Measurements from ENCODE around the gene PLEKHA3. TPM values are rescaled to one million over a fixed set of nuclear protein-coding genes. Genes with fewer than 3 reads are reported as not detected.

PLEKHA3 gene
- total RNA-seq, 1 donor from 2014 or later: 32.2 TPM

- no peak for DNase-seq
- no peak for ATAC-seq (ENCODE audit: poor library complexity)
- intact Hi-C loops (cut with DNase I): no loop called here
Observed at GRCh38 chr2:178477443-178478129, 2.7 kb upstream of the PLEKHA3 start.

GRCh38 chr2:178478130-178478438, 2.2 kb upstream of the PLEKHA3 start:
- no peak for DNase-seq
- no peak for ATAC-seq (ENCODE audit: poor library complexity)
- intact Hi-C loops (cut with DNase I): no loop called here

- ATAC-seq (ENCODE audit: poor library complexity): peak; percentile 87
- intact Hi-C loops (cut with DNase I): no loop called here
- DNase-seq: peak; percentile 94
Observed at GRCh38 chr2:178478439-178479274, 1.6 kb upstream of the PLEKHA3 start, which contains the start of gene FKBP7. Gene FKBP7 (minus strand): TSS chr2:178478600. CDS start chr2:178478499, 101 bp downstream.

GRCh38 chr2:178479275-178479616, 1.0 kb upstream of the PLEKHA3 start:
- intact Hi-C loops (cut with DNase I): no loop called here
- ATAC-seq (ENCODE audit: poor library complexity) (no peak), DNase-seq (no peak)

GRCh38 chr2:178479758-178480226, 465 bp upstream of the PLEKHA3 start:
- DNase-seq: no peak
- no peak for ATAC-seq (ENCODE audit: poor library complexity)
- intact Hi-C loops (cut with DNase I): no loop called here

- intact Hi-C loops (cut with DNase I): no loop called here
Observed at GRCh38 chr2:178482437-178482836, 2.2 kb downstream of the PLEKHA3 start.

GRCh38 chr2:178484245-178485041, 4.2 kb downstream of the PLEKHA3 start:
- DNase-seq (peak; percentile 43), ATAC-seq (ENCODE audit: poor library complexity) (no peak)
- intact Hi-C loops (cut with DNase I): no loop called here

More at GRCh38 chr2:178482437-178482836, 2.2 kb downstream of the PLEKHA3 start:
- DNase-seq (no peak), ATAC-seq (ENCODE audit: poor library complexity) (no peak)

- intact Hi-C loops (cut with DNase I): no loop called here
- no peak for DNase-seq
Observed at GRCh38 chr2:178485356-178485755, 5.1 kb downstream of the PLEKHA3 start.

GRCh38 chr2:178491612-178492011, 11.4 kb downstream of the PLEKHA3 start:
- DNase-seq: no peak
- intact Hi-C loops (cut with DNase I): no loop called here
- ATAC-seq (ENCODE audit: poor library complexity): no peak

More at GRCh38 chr2:178485356-178485755, 5.1 kb downstream of the PLEKHA3 start:
- no peak for ATAC-seq (ENCODE audit: poor library complexity)

GRCh38 chr2:178496049-178496448, 15.8 kb downstream of the PLEKHA3 start:
- DNase-seq: no peak
- intact Hi-C loops (cut with DNase I): no loop called here

GRCh38 chr2:178498137-178498536, 17.9 kb downstream of the PLEKHA3 start:
- DNase-seq (no peak), ATAC-seq (ENCODE audit: poor library complexity) (no peak)
- intact Hi-C loops (cut with DNase I): no loop called here

More at GRCh38 chr2:178496049-178496448, 15.8 kb downstream of the PLEKHA3 start:
- ATAC-seq (ENCODE audit: poor library complexity): no peak

GRCh38 chr2:178499640-178500039, 19.4 kb downstream of the PLEKHA3 start:
- DNase-seq: no peak
- ATAC-seq (ENCODE audit: poor library complexity): no peak
- intact Hi-C loops (cut with DNase I): no loop called here

- DNase-seq (no peak), ATAC-seq (ENCODE audit: poor library complexity) (no peak)
- intact Hi-C loops (cut with DNase I): no loop called here
Observed at GRCh38 chr2:178502751-178503150, 22.5 kb downstream of the PLEKHA3 start.

GRCh38 chr2:178506101-178506500, 25.8 kb downstream of the PLEKHA3 start:
- no peak for ATAC-seq (ENCODE audit: poor library complexity)
- intact Hi-C loops (cut with DNase I): no loop called here
- DNase-seq: no peak

- DNase-seq: no peak
- intact Hi-C loops (cut with DNase I): no loop called here
- no peak for ATAC-seq (ENCODE audit: poor library complexity)
Observed at GRCh38 chr2:178506524-178506923, 26.3 kb downstream of the PLEKHA3 start.

- DNase-seq (no peak), ATAC-seq (ENCODE audit: poor library complexity) (no peak)
- intact Hi-C loops (cut with DNase I): no loop called here
Observed at GRCh38 chr2:178506949-178507348, 26.7 kb downstream of the PLEKHA3 start.

- DNase-seq (no peak), ATAC-seq (ENCODE audit: poor library complexity) (no peak)
- intact Hi-C loops (cut with DNase I): no loop called here
Observed at GRCh38 chr2:178508646-178509045, 28.4 kb downstream of the PLEKHA3 start.

- peak; percentile 38 for ATAC-seq (ENCODE audit: poor library complexity)
- intact Hi-C loops (cut with DNase I): no loop called here
- no peak for DNase-seq
Observed at GRCh38 chr2:178510384-178510783, 30.1 kb downstream of the PLEKHA3 start.

GRCh38 chr2:178512484-178512883, 32.2 kb downstream of the PLEKHA3 start:
- ATAC-seq (ENCODE audit: poor library complexity): no peak
- intact Hi-C loops (cut with DNase I): no loop called here
- no peak for DNase-seq

Data from Right ventricle myocardium superior (tissue), 1 donor.